IPS-20b (cell line): ENCODE data around the gene MAPKAP1.

Experiments
- H3K27ac ChIP-seq: one replicate; pipeline ENCODE4 v1.5.1; 2013; ENCODE audit warnings: low read length
- H3K27me3 ChIP-seq: 2 replicates; pipeline ENCODE4 v1.6.1; 2013; ENCODE audit warnings: mild to moderate bottlenecking, low read length, inconsistent platforms; ENCODE audit not compliant: insufficient read depth
- H3K36me3 ChIP-seq: 2 replicates; pipeline ENCODE4 v1.6.1; 2013; ENCODE audit warnings: low read depth, mild to moderate bottlenecking, inconsistent platforms, low read length, moderate library complexity; ENCODE audit not compliant: insufficient read depth
- H3K4me1 ChIP-seq: 2 replicates; pipeline ENCODE4 v1.6.1; 2013; ENCODE audit warnings: mild to moderate bottlenecking, control low read depth, inconsistent platforms, low read length, moderate library complexity; ENCODE audit not compliant: insufficient read depth
- H3K4me3 ChIP-seq: 2 replicates; pipeline ENCODE4 v1.5.1; 2013; ENCODE audit warnings: mild to moderate bottlenecking, low read length, inconsistent platforms
- H3K9ac ChIP-seq: 2 replicates; pipeline ENCODE4 v1.6.1; 2013; ENCODE audit warnings: low read depth, mild to moderate bottlenecking, inconsistent platforms, low read length, moderate library complexity
- H3K9me3 ChIP-seq: 2 replicates; pipeline ENCODE4 v1.6.1; 2013; ENCODE audit warnings: mild to moderate bottlenecking, low read depth, low read length, inconsistent platforms; ENCODE audit not compliant: insufficient read depth

MAPKAP1 gene

GRCh38 chr9:125455132-125455531 is 251.9 kb downstream of the MAPKAP1 start:
- H3K9ac ChIP-seq: no peak overlapping the region
- no peak overlapping the region for H3K4me3 ChIP-seq
- H3K27me3 ChIP-seq: no peaks in the 10 kb centered on the region
- H3K27ac ChIP-seq: no peak overlapping the region
- peaks cover 25% of the 10 kb centered on the region for H3K9me3 ChIP-seq
- H3K4me1 ChIP-seq: no peaks in the 10 kb centered on the region; the same call in 1 of the 2 replicates
- peaks cover 8% of the 10 kb centered on the region; the same call in 1 of the 2 replicates for H3K36me3 ChIP-seq

GRCh38 chr9:125447202-125447802 is 259.7 kb downstream of the MAPKAP1 start:
- Histone ChIP-seq H3K27ac (no peak overlapping the region), H3K36me3 (peaks cover 7% of the 10 kb centered on the region; the same call in 1 of the 2 replicates), H3K4me3 (no peak overlapping the region), H3K27me3 (no peaks in the 10 kb centered on the region), H3K9me3 (no peaks in the 10 kb centered on the region), H3K4me1 (peaks cover 5% of the 10 kb centered on the region; the same call in 1 of the 2 replicates), H3K9ac (no peak overlapping the region)

- no peaks in the 10 kb centered on the region for H3K9me3 ChIP-seq
- peaks cover 5% of the 10 kb centered on the region; the same call in 1 of the 2 replicates for H3K4me1 ChIP-seq
- no peak overlapping the region for H3K27ac ChIP-seq
- no peak overlapping the region for H3K9ac ChIP-seq
- H3K4me3 ChIP-seq: no peak overlapping the region
- H3K27me3 ChIP-seq: no peaks in the 10 kb centered on the region
- H3K36me3 ChIP-seq: peaks cover 7% of the 10 kb centered on the region; the same call in 1 of the 2 replicates
Measured at GRCh38 chr9:125446561-125447094, 260.4 kb downstream of the MAPKAP1 start.

GRCh38 chr9:125444956-125445506 is 262.0 kb downstream of the MAPKAP1 start:
- peaks cover 5% of the 10 kb centered on the region; the same call in 1 of the 2 replicates for H3K4me1 ChIP-seq
- no peaks in the 10 kb centered on the region for H3K27me3 ChIP-seq
- no peak overlapping the region for H3K4me3 ChIP-seq
- no peak overlapping the region for H3K27ac ChIP-seq
- H3K9ac ChIP-seq: no peak overlapping the region
- no peaks in the 10 kb centered on the region for H3K9me3 ChIP-seq
- peaks cover 7% of the 10 kb centered on the region; the same call in 1 of the 2 replicates for H3K36me3 ChIP-seq

- peaks cover 7% of the 10 kb centered on the region for H3K36me3 ChIP-seq
- peaks cover 5% of the 10 kb centered on the region; the same call in 1 of the 2 replicates for H3K4me1 ChIP-seq
- no peak overlapping the region for H3K4me3 ChIP-seq
- H3K9ac ChIP-seq: no peak overlapping the region
- H3K9me3 ChIP-seq: no peaks in the 10 kb centered on the region
- no peaks in the 10 kb centered on the region for H3K27me3 ChIP-seq
- no peak overlapping the region for H3K27ac ChIP-seq
Measured at GRCh38 chr9:125444166-125444565, 262.8 kb downstream of the MAPKAP1 start.

GRCh38 chr9:125443367-125443766 is 263.6 kb downstream of the MAPKAP1 start:
- Histone ChIP-seq H3K36me3 (peaks cover 7% of the 10 kb centered on the region), H3K9ac (no peak overlapping the region), H3K27me3 (no peaks in the 10 kb centered on the region), H3K9me3 (no peaks in the 10 kb centered on the region), H3K4me1 (peaks cover 5% of the 10 kb centered on the region; the same call in 1 of the 2 replicates), H3K4me3 (no peak overlapping the region), H3K27ac (no peak overlapping the region)

GRCh38 chr9:125442452-125442851 is 264.6 kb downstream of the MAPKAP1 start:
- Histone ChIP-seq H3K4me1 (peaks cover 5% of the 10 kb centered on the region; the same call in 1 of the 2 replicates), H3K9me3 (no peaks in the 10 kb centered on the region)

GRCh38 chr9:125440411-125440810 is 266.6 kb downstream of the MAPKAP1 start:
- Histone ChIP-seq H3K27ac (no peak overlapping the region), H3K9me3 (no peaks in the 10 kb centered on the region), H3K4me1 (no peaks in the 10 kb centered on the region), H3K36me3 (peaks cover 7% of the 10 kb centered on the region), H3K27me3 (no peaks in the 10 kb centered on the region), H3K4me3 (no peak overlapping the region), H3K9ac (no peak overlapping the region)

More at GRCh38 chr9:125442452-125442851, 264.6 kb downstream of the MAPKAP1 start:
- H3K36me3 ChIP-seq: peaks cover 7% of the 10 kb centered on the region
- no peak overlapping the region for H3K4me3 ChIP-seq
- H3K27ac ChIP-seq: no peak overlapping the region
- no peaks in the 10 kb centered on the region for H3K27me3 ChIP-seq
- no peak overlapping the region for H3K9ac ChIP-seq

GRCh38 chr9:125439434-125440272 is 267.4 kb downstream of the MAPKAP1 start:
- H3K36me3 ChIP-seq: peaks cover 7% of the 10 kb centered on the region
- no peaks in the 10 kb centered on the region for H3K27me3 ChIP-seq
- H3K9ac ChIP-seq: no peak overlapping the region

GRCh38 chr9:125438506-125439433 is 268.2 kb downstream of the MAPKAP1 start:
- H3K4me3 ChIP-seq: no peak overlapping the region
- no peak overlapping the region for H3K27ac ChIP-seq
- H3K36me3 ChIP-seq: peaks cover under 1% of the 10 kb centered on the region
- no peak overlapping the region for H3K9ac ChIP-seq
- H3K9me3 ChIP-seq: no peaks in the 10 kb centered on the region
- no peaks in the 10 kb centered on the region for H3K27me3 ChIP-seq
- H3K4me1 ChIP-seq: no peaks in the 10 kb centered on the region

More at GRCh38 chr9:125439434-125440272, 267.4 kb downstream of the MAPKAP1 start:
- no peak overlapping the region for H3K4me3 ChIP-seq
- H3K27ac ChIP-seq: no peak overlapping the region
- H3K4me1 ChIP-seq: no peaks in the 10 kb centered on the region
- no peaks in the 10 kb centered on the region for H3K9me3 ChIP-seq
